ENCODE results near the gene COL9A1.
A peak's percentile ranks its signal among the peaks of the same experiment; 100 is the strongest.
"Not testable (repeated sequence)": the region's sequence is repeated elsewhere in the genome, so short reads cannot be mapped to it uniquely, and the experiment has no call there.

Gene COL9A1

DNA sequence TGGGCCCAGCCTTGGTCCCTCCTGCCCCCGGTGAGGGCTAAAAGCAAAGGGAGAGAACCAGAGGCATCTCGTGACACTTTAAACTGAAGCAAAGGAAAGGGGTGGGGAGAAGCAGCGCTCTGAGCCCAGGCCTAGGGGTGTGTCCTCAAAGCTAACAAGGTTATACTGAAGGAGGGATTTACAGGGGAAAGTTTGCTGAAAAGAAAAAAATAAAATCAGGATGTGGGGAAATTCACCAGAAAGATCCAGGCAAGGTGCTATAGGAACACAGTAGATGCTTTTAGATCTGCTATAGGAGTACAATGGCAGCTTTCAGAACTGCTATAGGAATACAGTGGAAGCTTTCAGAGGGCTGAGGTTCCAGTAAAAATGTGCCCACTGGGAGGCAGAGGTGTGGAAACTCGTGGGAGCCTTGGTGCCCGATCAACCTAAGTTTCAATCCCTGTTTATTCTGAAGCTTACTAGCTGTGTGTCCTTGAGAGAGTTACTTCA is at the start of gene COL9A1:
TSS of gene COL9A1 (minus strand) at position 51 of the 492 bp plus-strand sequence. CDS start 160 bp downstream, outside the sequence.
- no peak for DNase-seq
- no peaks in the 10 kb centered on the region for H3K9me3 Mint-ChIP-seq
- H3K27ac Mint-ChIP-seq, result no peak within 1 kb of the TSS
- no peaks in the 10 kb centered on the region for H3K4me1 Mint-ChIP-seq
- H3K36me3 Mint-ChIP-seq, result no peaks in the 10 kb centered on the region
- ATAC-seq (replicated peaks), result no peak
- no peak within 1 kb of the TSS for H3K4me3 Mint-ChIP-seq
- H3K27me3 Mint-ChIP-seq, result peaks cover 25 to 37% of the 10 kb centered on the region in 2 donors

GRCh38 chr6:70351461-70351860 is 48.6 kb upstream of the COL9A1 start:
- DNase-seq, result no peak
- H3K9me3 Mint-ChIP-seq, result peaks cover 0 to 2% of the 10 kb centered on the region in 2 donors
- no peaks in the 10 kb centered on the region for H3K4me1 Mint-ChIP-seq
- H3K27ac Mint-ChIP-seq, result no peak overlapping the region
- H3K36me3 Mint-ChIP-seq, result no peaks in the 10 kb centered on the region
- ATAC-seq (replicated peaks), result no peak
- H3K4me3 Mint-ChIP-seq, result no peak overlapping the region
- H3K27me3 Mint-ChIP-seq, result peaks cover 7 to 28% of the 10 kb centered on the region in 2 donors

GRCh38 chr6:70345619-70346018 is 42.7 kb upstream of the COL9A1 start:
- no peak for ATAC-seq (replicated peaks)
- H3K9me3 Mint-ChIP-seq, result peaks cover 0 to 2% of the 10 kb centered on the region in 2 donors
- H3K36me3 Mint-ChIP-seq, result no peaks in the 10 kb centered on the region
- no peak overlapping the region for H3K27ac Mint-ChIP-seq
- H3K4me1 Mint-ChIP-seq, result no peaks in the 10 kb centered on the region
- H3K4me3 Mint-ChIP-seq, result no peak overlapping the region
- no peak for DNase-seq
- peaks cover 36 to 59% of the 10 kb centered on the region in 2 donors for H3K27me3 Mint-ChIP-seq

DNA sequence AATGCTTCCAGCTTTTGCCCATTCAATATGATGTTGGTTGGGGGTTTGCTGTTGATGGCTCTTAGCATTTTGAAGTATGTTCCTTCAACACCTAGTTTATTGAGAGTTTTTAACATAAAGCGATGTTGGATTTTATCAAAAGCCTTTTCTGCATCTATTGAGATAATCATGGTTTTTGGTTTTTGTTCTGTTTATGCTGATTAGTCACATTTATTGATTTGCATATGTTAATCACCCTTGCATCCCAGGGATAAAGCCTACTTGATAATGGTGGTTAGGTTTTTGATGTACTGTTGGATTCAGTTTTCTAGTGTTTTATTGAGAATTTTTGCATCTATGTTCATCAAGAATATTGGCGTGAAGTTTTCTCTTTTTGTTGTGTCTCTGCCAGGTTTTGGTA is 40.4 kb upstream of the COL9A1 start:
- peaks cover 0 to 12% of the 10 kb centered on the region in 2 donors for H3K9me3 Mint-ChIP-seq
- H3K27ac Mint-ChIP-seq, result no peak overlapping the region
- no peaks in the 10 kb centered on the region for H3K4me1 Mint-ChIP-seq
- ATAC-seq (replicated peaks), result no peak
- no peak overlapping the region for H3K4me3 Mint-ChIP-seq
- DNase-seq, result no peak
- no peaks in the 10 kb centered on the region for H3K36me3 Mint-ChIP-seq
- peaks cover 36 to 69% of the 10 kb centered on the region in 2 donors for H3K27me3 Mint-ChIP-seq

DNA sequence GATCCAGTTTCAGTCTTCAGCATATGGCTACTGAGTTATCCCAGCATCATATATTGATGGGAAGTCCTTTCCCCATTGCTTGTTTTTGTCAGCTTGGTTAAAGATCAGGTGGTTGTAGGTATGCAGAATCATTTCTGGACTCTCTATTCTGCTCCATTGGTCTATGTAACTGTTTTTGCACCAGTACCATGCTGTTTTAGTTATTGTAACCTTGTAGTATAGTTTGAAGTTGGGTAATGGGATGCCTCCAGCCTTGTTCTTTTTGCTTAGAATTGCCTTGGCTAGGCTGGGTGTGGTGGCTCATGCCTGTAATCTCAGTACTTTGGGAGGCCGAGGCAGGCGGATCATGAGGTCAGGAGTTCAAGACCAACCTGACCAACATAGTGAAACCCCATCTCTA is 36.9 kb upstream of the COL9A1 start:
- DNase-seq; H3K27ac Mint-ChIP-seq; H3K36me3 Mint-ChIP-seq; H3K4me3 Mint-ChIP-seq; H3K4me1 Mint-ChIP-seq; ATAC-seq (replicated peaks): not testable (repeated sequence)
- peaks cover 0 to 11% of the 10 kb centered on the region in 2 donors for H3K9me3 Mint-ChIP-seq
- peaks cover 32 to 59% of the 10 kb centered on the region in 2 donors for H3K27me3 Mint-ChIP-seq

DNA sequence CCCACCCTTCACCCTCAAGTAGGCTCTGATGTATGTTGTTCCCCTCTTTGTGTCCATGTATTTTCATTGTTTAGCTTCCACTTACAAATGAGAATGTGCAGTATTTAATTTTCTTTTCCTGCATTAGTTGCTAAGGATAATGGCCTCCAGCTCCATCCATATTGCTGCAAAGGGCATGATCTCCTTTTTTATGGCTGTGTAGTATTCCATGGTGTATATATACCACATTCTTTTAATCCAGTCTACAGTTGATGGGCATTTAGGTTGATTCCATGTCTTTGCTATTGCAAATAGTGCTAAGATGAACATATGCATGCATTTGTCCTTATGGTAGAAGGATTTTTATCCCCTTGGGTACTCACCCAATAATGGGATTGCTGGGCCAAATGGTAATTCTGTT is 35.9 kb upstream of the COL9A1 start:
- no peaks in the 10 kb centered on the region for H3K4me1 Mint-ChIP-seq
- peaks cover 25 to 50% of the 10 kb centered on the region in 2 donors for H3K27me3 Mint-ChIP-seq
- H3K27ac Mint-ChIP-seq, result no peak overlapping the region
- ATAC-seq (replicated peaks), result no peak
- H3K36me3 Mint-ChIP-seq, result no peaks in the 10 kb centered on the region
- DNase-seq, result no peak
- H3K4me3 Mint-ChIP-seq, result no peak overlapping the region
- peaks cover 0 to 13% of the 10 kb centered on the region in 2 donors for H3K9me3 Mint-ChIP-seq

- no peaks in the 10 kb centered on the region for H3K4me1 Mint-ChIP-seq
- no peak for ATAC-seq (replicated peaks)
- peaks cover 0 to 16% of the 10 kb centered on the region in 2 donors for H3K9me3 Mint-ChIP-seq
- no peaks in the 10 kb centered on the region for H3K36me3 Mint-ChIP-seq
- H3K27me3 Mint-ChIP-seq, result peaks cover 27 to 54% of the 10 kb centered on the region in 2 donors
- H3K27ac Mint-ChIP-seq, result no peak overlapping the region
- H3K4me3 Mint-ChIP-seq, result no peak overlapping the region
- no peak for DNase-seq
Observed at GRCh38 chr6:70337743-70338105, 34.8 kb upstream of the COL9A1 start.

DNA sequence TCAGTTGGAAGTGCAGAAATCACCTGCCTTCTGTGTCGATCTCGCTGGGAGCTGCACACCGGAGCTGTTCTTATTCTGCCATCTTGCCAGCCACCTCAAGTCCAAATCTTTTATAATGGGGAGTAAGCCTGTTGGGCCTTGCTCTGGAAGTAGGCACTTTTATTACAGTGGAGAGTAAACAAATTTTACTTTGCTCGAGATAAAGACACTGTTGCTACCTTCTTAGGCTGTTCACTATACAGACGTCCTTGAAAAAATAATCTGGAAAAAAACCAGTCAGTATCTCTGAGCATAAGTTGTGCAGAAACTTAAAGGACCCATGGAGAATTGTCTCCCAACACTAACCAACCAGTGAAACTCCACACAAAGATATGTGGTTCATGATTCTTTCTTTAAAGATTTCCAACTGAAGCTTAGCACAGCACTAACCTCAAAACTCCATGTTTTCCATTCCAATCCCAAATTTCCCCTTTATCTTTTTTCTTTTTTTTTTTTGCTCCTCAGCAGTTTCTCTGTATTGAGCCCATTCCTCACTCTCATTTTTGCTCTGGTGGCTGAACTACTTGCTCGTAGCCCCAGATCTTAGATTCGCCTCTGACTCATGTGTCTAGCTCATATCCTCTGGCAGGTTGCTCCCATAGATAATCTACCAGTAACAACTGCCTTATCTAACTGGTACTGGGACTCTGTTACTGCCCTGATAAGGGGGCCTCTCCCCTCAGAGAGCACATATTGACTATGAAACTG is 34.3 kb upstream of the COL9A1 start:
- ATAC-seq (replicated peaks) (no peak), DNase-seq (no peak)
- H3K4me1 Mint-ChIP-seq, result no peaks in the 10 kb centered on the region
- peaks cover 28 to 51% of the 10 kb centered on the region in 2 donors for H3K27me3 Mint-ChIP-seq
- H3K27ac Mint-ChIP-seq, result no peak overlapping the region
- H3K36me3 Mint-ChIP-seq, result no peaks in the 10 kb centered on the region
- H3K4me3 Mint-ChIP-seq, result no peak overlapping the region
- H3K9me3 Mint-ChIP-seq, result peaks cover 0 to 21% of the 10 kb centered on the region in 2 donors

GRCh38 chr6:70327036-70327435 is 24.2 kb upstream of the COL9A1 start:
- Mint-ChIP-seq H3K36me3 (no peaks in the 10 kb centered on the region), H3K9me3 (peaks cover 0 to 9% of the 10 kb centered on the region in 2 donors), H3K27ac (no peak overlapping the region), H3K27me3 (peaks cover 0 to 5% of the 10 kb centered on the region in 2 donors), H3K4me1 (no peaks in the 10 kb centered on the region), H3K4me3 (no peak overlapping the region)
- peak; percentile 46 to 80 for ATAC-seq (replicated peaks)
- no peak for DNase-seq

DNA sequence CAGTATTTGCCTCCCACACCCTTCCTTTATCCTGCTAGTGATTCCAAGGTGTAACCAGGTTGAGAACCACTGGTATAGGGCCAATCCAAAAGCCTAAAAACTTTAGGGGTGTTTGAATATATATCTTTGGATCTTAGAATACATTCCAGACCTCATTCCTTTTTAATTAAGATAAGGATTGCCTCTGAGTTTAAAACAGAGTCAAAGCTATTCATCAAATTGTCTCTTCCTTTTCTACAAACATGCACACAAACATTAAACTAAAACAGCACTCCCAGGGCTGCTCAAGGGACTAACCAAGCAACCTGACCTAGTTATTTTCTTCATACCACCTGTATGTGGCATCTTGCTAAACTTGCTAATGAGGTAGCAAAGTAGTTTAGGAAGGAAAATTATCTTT is 22.1 kb upstream of the COL9A1 start:
- DNase-seq, result no peak
- Mint-ChIP-seq H3K4me1 (no peaks in the 10 kb centered on the region), H3K4me3 (no peak overlapping the region), H3K36me3 (no peaks in the 10 kb centered on the region), H3K27me3 (no peaks in the 10 kb centered on the region), H3K27ac (no peak overlapping the region), H3K9me3 (peaks cover 0 to 2% of the 10 kb centered on the region in 2 donors)
- ATAC-seq (replicated peaks), result no peak

- H3K27ac Mint-ChIP-seq; H3K9me3 Mint-ChIP-seq; H3K4me1 Mint-ChIP-seq; DNase-seq; ATAC-seq (replicated peaks); H3K4me3 Mint-ChIP-seq; H3K36me3 Mint-ChIP-seq: not testable (repeated sequence)
- H3K27me3 Mint-ChIP-seq, result peaks cover 23 to 24% of the 10 kb centered on the region in 2 donors
Observed at GRCh38 chr6:70317799-70318198, 14.9 kb upstream of the COL9A1 start.

GRCh38 chr6:70315079-70315751 is 12.3 kb upstream of the COL9A1 start:
- no peak overlapping the region for H3K27ac Mint-ChIP-seq

GRCh38 chr6:70314296-70314695 is 11.4 kb upstream of the COL9A1 start:
- no peaks in the 10 kb centered on the region for H3K36me3 Mint-ChIP-seq
- no peak overlapping the region for H3K27ac Mint-ChIP-seq
- H3K27me3 Mint-ChIP-seq, result peaks cover 36 to 38% of the 10 kb centered on the region in 2 donors
- no peaks in the 10 kb centered on the region for H3K9me3 Mint-ChIP-seq
- no peak overlapping the region for H3K4me3 Mint-ChIP-seq
- DNase-seq (no peak), ATAC-seq (replicated peaks) (no peak)
- no peaks in the 10 kb centered on the region for H3K4me1 Mint-ChIP-seq

More at GRCh38 chr6:70315079-70315751, 12.3 kb upstream of the COL9A1 start:
- ATAC-seq (replicated peaks), result no peak
- Mint-ChIP-seq H3K36me3 (no peaks in the 10 kb centered on the region), H3K9me3 (no peaks in the 10 kb centered on the region), H3K4me3 (no peak overlapping the region), H3K27me3 (peaks cover 33 to 38% of the 10 kb centered on the region in 2 donors), H3K4me1 (no peaks in the 10 kb centered on the region)
- DNase-seq, result no peak

DNA sequence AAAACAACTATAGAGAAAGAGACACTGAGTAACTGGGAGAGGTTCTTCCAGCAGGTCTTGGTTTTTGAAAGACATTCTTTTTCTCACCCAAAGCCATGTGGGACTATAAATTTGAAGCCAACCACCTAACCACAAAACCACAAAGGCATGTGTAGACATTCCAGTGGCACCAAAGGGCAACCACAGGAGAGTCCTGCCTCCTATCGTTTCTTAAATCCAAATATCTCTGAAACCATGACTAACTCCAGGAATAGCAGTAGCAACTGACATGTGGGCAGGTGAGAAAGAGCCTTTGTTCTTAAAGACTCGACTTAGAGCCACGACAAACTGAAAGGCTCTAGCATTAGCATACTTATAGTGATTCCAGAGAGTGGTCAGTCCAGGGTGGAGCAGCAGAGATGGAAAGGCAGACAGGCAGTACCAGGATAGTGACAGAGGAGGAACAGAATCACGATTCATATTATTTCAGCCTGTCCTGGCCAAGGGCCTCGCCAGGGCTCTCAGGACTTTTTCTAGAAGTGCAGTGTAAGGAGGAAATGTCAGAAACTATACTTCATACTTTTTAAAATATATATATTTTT is 9.4 kb upstream of the COL9A1 start:
- H3K9me3 Mint-ChIP-seq, result no peaks in the 10 kb centered on the region
- no peak overlapping the region for H3K27ac Mint-ChIP-seq
- H3K36me3 Mint-ChIP-seq, result no peaks in the 10 kb centered on the region
- no peak overlapping the region for H3K4me3 Mint-ChIP-seq
- DNase-seq (no peak), ATAC-seq (replicated peaks) (no peak)
- peaks cover 25 to 33% of the 10 kb centered on the region in 2 donors for H3K27me3 Mint-ChIP-seq
- no peaks in the 10 kb centered on the region for H3K4me1 Mint-ChIP-seq

Measured in stimulated activated naive B cell treated with anti-CD40 and anti-IgM and Interleukin-4, amounts not matched to agents 10 μg/mL and 1 μg/mL and 100 μg/mL, for 72 hours (primary cell).